ENCODE data around the gene PDSS2.

The PDSS2 gene

GRCh38 chr6:107330168-107330567, 129.2 kb downstream of the PDSS2 start:
- Histone ChIP-seq H3K36me3 (ENCODE audit: control insufficient read depth in 5 of 5, insufficient read depth in 5 of 5, low read length in 5 of 5) (peaks cover 0 to 3% (median 0%) of the 10 kb centered on the region in 5 donors), H3K4me3 (ENCODE audit: low read depth in 1 of 5, low read length in 5 of 5) (no peak overlapping the region), H3K4me1 (ENCODE audit: control insufficient read depth in 5 of 5, insufficient read depth in 5 of 5, low read length in 5 of 5) (no peaks in the 10 kb centered on the region), H3K27me3 (ENCODE audit: control insufficient read depth in 5 of 5, insufficient read depth in 4 of 5, low read length in 5 of 5) (no peaks in the 10 kb centered on the region), H3K27ac (ENCODE audit: low read depth, low read length) (no peak overlapping the region), H3K9ac (ENCODE audit: low read length in 5 of 5) (no peak overlapping the region), H3K9me3 (ENCODE audit: control insufficient read depth in 5 of 5, low read length in 5 of 5) (no peaks in the 10 kb centered on the region)

- no peaks in the 10 kb centered on the region for H3K9me3 ChIP-seq (ENCODE audit: control insufficient read depth in 5 of 5, low read length in 5 of 5)
- no peaks in the 10 kb centered on the region for H3K27me3 ChIP-seq (ENCODE audit: control insufficient read depth in 5 of 5, insufficient read depth in 4 of 5, low read length in 5 of 5)
- H3K4me3 ChIP-seq (ENCODE audit: low read depth in 1 of 5, low read length in 5 of 5) = no peak overlapping the region
- peaks cover 0 to 3% (median 0%) of the 10 kb centered on the region in 5 donors for H3K36me3 ChIP-seq (ENCODE audit: control insufficient read depth in 5 of 5, insufficient read depth in 5 of 5, low read length in 5 of 5)
- no peak overlapping the region for H3K9ac ChIP-seq (ENCODE audit: low read length in 5 of 5)
- H3K4me1 ChIP-seq (ENCODE audit: control insufficient read depth in 5 of 5, insufficient read depth in 5 of 5, low read length in 5 of 5) = no peaks in the 10 kb centered on the region
- H3K27ac ChIP-seq (ENCODE audit: low read depth, low read length) = no peak overlapping the region
These were observed 130.1 kb downstream of the PDSS2 start for GRCh38 chr6:107329063-107329860.

- Histone ChIP-seq H3K9ac (ENCODE audit: low read length in 5 of 5) (no peak overlapping the region), H3K4me3 (ENCODE audit: low read depth in 1 of 5, low read length in 5 of 5) (no peak overlapping the region), H3K36me3 (ENCODE audit: control insufficient read depth in 5 of 5, insufficient read depth in 5 of 5, low read length in 5 of 5) (peaks cover 0 to 3% (median 0%) of the 10 kb centered on the region in 5 donors), H3K9me3 (ENCODE audit: control insufficient read depth in 5 of 5, low read length in 5 of 5) (no peaks in the 10 kb centered on the region), H3K27ac (ENCODE audit: low read depth, low read length) (no peak overlapping the region), H3K4me1 (ENCODE audit: control insufficient read depth in 5 of 5, insufficient read depth in 5 of 5, low read length in 5 of 5) (no peaks in the 10 kb centered on the region), H3K27me3 (ENCODE audit: control insufficient read depth in 5 of 5, insufficient read depth in 4 of 5, low read length in 5 of 5) (no peaks in the 10 kb centered on the region)
These were observed 131.3 kb downstream of the PDSS2 start for GRCh38 chr6:107328081-107328480.

GRCh38 chr6:107323133-107323785, 136.1 kb downstream of the PDSS2 start:
- no peak overlapping the region for H3K9ac ChIP-seq (ENCODE audit: low read length in 5 of 5)
- H3K36me3 ChIP-seq (ENCODE audit: control insufficient read depth in 5 of 5, insufficient read depth in 5 of 5, low read length in 5 of 5) = no peaks in the 10 kb centered on the region
- peaks cover 0 to 1% (median 0%) of the 10 kb centered on the region in 5 donors for H3K4me1 ChIP-seq (ENCODE audit: control insufficient read depth in 5 of 5, insufficient read depth in 5 of 5, low read length in 5 of 5)
- no peaks in the 10 kb centered on the region for H3K9me3 ChIP-seq (ENCODE audit: control insufficient read depth in 5 of 5, low read length in 5 of 5)
- no peak overlapping the region for H3K27ac ChIP-seq (ENCODE audit: low read depth, low read length)
- H3K27me3 ChIP-seq (ENCODE audit: control insufficient read depth in 5 of 5, insufficient read depth in 4 of 5, low read length in 5 of 5) = no peaks in the 10 kb centered on the region
- H3K4me3 ChIP-seq (ENCODE audit: low read depth in 1 of 5, low read length in 5 of 5) = no peak overlapping the region

- Histone ChIP-seq H3K4me1 (ENCODE audit: control insufficient read depth in 5 of 5, insufficient read depth in 5 of 5, low read length in 5 of 5) (peaks cover 0 to 2% (median 1%) of the 10 kb centered on the region in 5 donors), H3K9me3 (ENCODE audit: control insufficient read depth in 5 of 5, low read length in 5 of 5) (no peaks in the 10 kb centered on the region), H3K27me3 (ENCODE audit: control insufficient read depth in 5 of 5, insufficient read depth in 4 of 5, low read length in 5 of 5) (no peaks in the 10 kb centered on the region)
These were observed 137.6 kb downstream of the PDSS2 start for GRCh38 chr6:107321793-107322192.

GRCh38 chr6:107319906-107320530, 139.3 kb downstream of the PDSS2 start:
- no peak overlapping the region for H3K4me3 ChIP-seq (ENCODE audit: low read depth in 1 of 5, low read length in 5 of 5)
- no peaks in the 10 kb centered on the region for H3K9me3 ChIP-seq (ENCODE audit: control insufficient read depth in 5 of 5, low read length in 5 of 5)
- H3K9ac ChIP-seq (ENCODE audit: low read length in 5 of 5) = no peak overlapping the region
- H3K4me1 ChIP-seq (ENCODE audit: control insufficient read depth in 5 of 5, insufficient read depth in 5 of 5, low read length in 5 of 5) = peaks cover 0 to 2% (median 1%) of the 10 kb centered on the region in 5 donors
- no peak overlapping the region for H3K27ac ChIP-seq (ENCODE audit: low read depth, low read length)
- H3K27me3 ChIP-seq (ENCODE audit: control insufficient read depth in 5 of 5, insufficient read depth in 4 of 5, low read length in 5 of 5) = no peaks in the 10 kb centered on the region
- H3K36me3 ChIP-seq (ENCODE audit: control insufficient read depth in 5 of 5, insufficient read depth in 5 of 5, low read length in 5 of 5) = no peaks in the 10 kb centered on the region

More at GRCh38 chr6:107321793-107322192, 137.6 kb downstream of the PDSS2 start:
- Histone ChIP-seq H3K4me3 (ENCODE audit: low read depth in 1 of 5, low read length in 5 of 5) (no peak overlapping the region), H3K9ac (ENCODE audit: low read length in 5 of 5) (no peak overlapping the region), H3K36me3 (ENCODE audit: control insufficient read depth in 5 of 5, insufficient read depth in 5 of 5, low read length in 5 of 5) (no peaks in the 10 kb centered on the region), H3K27ac (ENCODE audit: low read depth, low read length) (no peak overlapping the region)

GRCh38 chr6:107318100-107318736, 141.1 kb downstream of the PDSS2 start:
- H3K4me1 ChIP-seq (ENCODE audit: control insufficient read depth in 5 of 5, insufficient read depth in 5 of 5, low read length in 5 of 5) = peaks cover 0 to 2% (median 1%) of the 10 kb centered on the region in 5 donors
- H3K4me3 ChIP-seq (ENCODE audit: low read depth in 1 of 5, low read length in 5 of 5) = no peak overlapping the region
- H3K27ac ChIP-seq (ENCODE audit: low read depth, low read length) = no peak overlapping the region
- no peak overlapping the region for H3K9ac ChIP-seq (ENCODE audit: low read length in 5 of 5)
- H3K36me3 ChIP-seq (ENCODE audit: control insufficient read depth in 5 of 5, insufficient read depth in 5 of 5, low read length in 5 of 5) = no peaks in the 10 kb centered on the region
- no peaks in the 10 kb centered on the region for H3K27me3 ChIP-seq (ENCODE audit: control insufficient read depth in 5 of 5, insufficient read depth in 4 of 5, low read length in 5 of 5)
- no peaks in the 10 kb centered on the region for H3K9me3 ChIP-seq (ENCODE audit: control insufficient read depth in 5 of 5, low read length in 5 of 5)

- no peaks in the 10 kb centered on the region for H3K9me3 ChIP-seq (ENCODE audit: control insufficient read depth in 5 of 5, low read length in 5 of 5)
- H3K27ac ChIP-seq (ENCODE audit: low read depth, low read length) = no peak overlapping the region
- no peaks in the 10 kb centered on the region for H3K36me3 ChIP-seq (ENCODE audit: control insufficient read depth in 5 of 5, insufficient read depth in 5 of 5, low read length in 5 of 5)
- H3K9ac ChIP-seq (ENCODE audit: low read length in 5 of 5) = peak overlapping the region in 1 of 5 donors; percentile 28
- peaks cover 0 to 2% (median 0%) of the 10 kb centered on the region in 5 donors for H3K4me1 ChIP-seq (ENCODE audit: control insufficient read depth in 5 of 5, insufficient read depth in 5 of 5, low read length in 5 of 5)
- no peaks in the 10 kb centered on the region for H3K27me3 ChIP-seq (ENCODE audit: control insufficient read depth in 5 of 5, insufficient read depth in 4 of 5, low read length in 5 of 5)
- H3K4me3 ChIP-seq (ENCODE audit: low read depth in 1 of 5, low read length in 5 of 5) = no peak overlapping the region
These were observed 144.2 kb downstream of the PDSS2 start for GRCh38 chr6:107315114-107315513.

GRCh38 chr6:107314531-107314939, 144.8 kb downstream of the PDSS2 start:
- Histone ChIP-seq H3K9ac (ENCODE audit: low read length in 5 of 5) (no peak overlapping the region), H3K4me3 (ENCODE audit: low read depth in 1 of 5, low read length in 5 of 5) (no peak overlapping the region), H3K4me1 (ENCODE audit: control insufficient read depth in 5 of 5, insufficient read depth in 5 of 5, low read length in 5 of 5) (peaks cover 0 to 2% (median 0%) of the 10 kb centered on the region in 5 donors), H3K27me3 (ENCODE audit: control insufficient read depth in 5 of 5, insufficient read depth in 4 of 5, low read length in 5 of 5) (no peaks in the 10 kb centered on the region), H3K27ac (ENCODE audit: low read depth, low read length) (no peak overlapping the region), H3K9me3 (ENCODE audit: control insufficient read depth in 5 of 5, low read length in 5 of 5) (no peaks in the 10 kb centered on the region), H3K36me3 (ENCODE audit: control insufficient read depth in 5 of 5, insufficient read depth in 5 of 5, low read length in 5 of 5) (no peaks in the 10 kb centered on the region)
